Calu3 (cell line): ENCODE measurements around the gene MRPS9. TPM values are rescaled to one million over a fixed set of nuclear protein-coding genes. Genes with fewer than 3 reads are reported as not detected.

Source experiments
- BruUV-seq: library from RNA; stranded (reverse); fragments of 400-500 nt; replicated peaks from 2 replicates; lab custom pipeline; 2021; lab: Mats Ljungman, UMichigan
- CTCF ChIA-PET: fragments of 300-600 bp; sonication (Branson Sonifier 250); formaldehyde crosslinking; loops from one replicate; lab custom pipeline; 2022; ENCODE audit warnings: antibody characterized with exemption; lab: Charles Lee
- DNase-seq: peaks from one replicate; pipeline ENCODE4 v3.0.0; 2022
- H3K27ac Mint-ChIP-seq: one replicate; pipeline ENCODE4 v1.8.0; 2022; ENCODE audit warnings: mixed read lengths; ENCODE audit not compliant: unreplicated experiment
- H3K27me3 Mint-ChIP-seq: one replicate; pipeline ENCODE4 v1.8.0; 2022; ENCODE audit warnings: mixed read lengths; ENCODE audit not compliant: unreplicated experiment
- H3K36me3 Mint-ChIP-seq: one replicate; pipeline ENCODE4 v1.8.0; 2022; ENCODE audit warnings: mild to moderate bottlenecking, moderate library complexity, mixed read lengths; ENCODE audit not compliant: insufficient read depth, unreplicated experiment
- H3K4me1 Mint-ChIP-seq: one replicate; pipeline ENCODE4 v1.8.0; 2022; ENCODE audit warnings: mild to moderate bottlenecking, low read depth, mixed read lengths; ENCODE audit not compliant: unreplicated experiment
- H3K4me3 Mint-ChIP-seq: one replicate; pipeline ENCODE4 v1.8.0; 2022; ENCODE audit warnings: mild to moderate bottlenecking, low read depth, moderate library complexity, mixed read lengths; ENCODE audit not compliant: unreplicated experiment
- H3K9me3 Mint-ChIP-seq: one replicate; pipeline ENCODE4 v1.8.0; 2022; ENCODE audit warnings: low read depth, mixed read lengths; ENCODE audit not compliant: unreplicated experiment
- CTCF ChIP-seq: fragments of 200-600 bp; IDR thresholded peaks from one replicate; pipeline ENCODE4 v1.8.0; 2022; ENCODE audit warnings: antibody characterized with exemption; ENCODE audit not compliant: unreplicated experiment
- intact Hi-C: fragments of 100-400 bp; cut with micrococcal nuclease; formaldehyde crosslinking; loops from one replicate; pipeline ENCODE4 v1.10.0; 2022; ENCODE audit not compliant: unreplicated experiment
- total RNA-seq: library from RNA; stranded (reverse); gene quantifications from 2 replicates; pipeline ENCODE4 v1.2.3, GENCODE V29; 2022

Gene MRPS9
- total RNA-seq, 1 experiment from 2014 or later: 33.9 TPM

GRCh38 chr2:105117565-105117964 lies 79.7 kb downstream of the MRPS9 start:
- DNase-seq: no peak
- Mint-ChIP-seq H3K4me3 (no peak overlapping the region), H3K4me1 (no peaks in the 10 kb centered on the region), H3K9me3 (no peaks in the 10 kb centered on the region), H3K36me3 (no peaks in the 10 kb centered on the region), H3K27ac (no peak overlapping the region), H3K27me3 (no peaks in the 10 kb centered on the region)
- no peak for TF ChIP-seq CTCF
- CTCF ChIA-PET: no interaction called here
- BruUV-seq: no TSS peak
- intact Hi-C loops: loop anchor here (10.0 kb wide), 1 partner anchor 177 kb away; no protein-coding TSS in a partner anchor

GRCh38 chr2:105118960-105119359 lies 81.1 kb downstream of the MRPS9 start:
- intact Hi-C loops: loop anchor here (10.0 kb wide), 1 partner anchor 176 kb away; no protein-coding TSS in a partner anchor
- CTCF ChIA-PET: no interaction called here

GRCh38 chr2:105121434-105121833 lies 83.6 kb downstream of the MRPS9 start:
- no peak for DNase-seq
- no peak overlapping the region for H3K4me3 Mint-ChIP-seq
- CTCF ChIA-PET: no interaction called here
- H3K27me3 Mint-ChIP-seq: peaks cover 17% of the 10 kb centered on the region
- BruUV-seq: no TSS peak
- no peaks in the 10 kb centered on the region for H3K36me3 Mint-ChIP-seq
- no peaks in the 10 kb centered on the region for H3K9me3 Mint-ChIP-seq
- no peak for TF ChIP-seq CTCF
- intact Hi-C loops: no loop called here
- H3K4me1 Mint-ChIP-seq: no peaks in the 10 kb centered on the region
- H3K27ac Mint-ChIP-seq: no peak overlapping the region

More at GRCh38 chr2:105118960-105119359, 81.1 kb downstream of the MRPS9 start:
- Mint-ChIP-seq H3K36me3 (no peaks in the 10 kb centered on the region), H3K4me1 (no peaks in the 10 kb centered on the region), H3K27ac (no peak overlapping the region), H3K9me3 (no peaks in the 10 kb centered on the region), H3K4me3 (no peak overlapping the region), H3K27me3 (no peaks in the 10 kb centered on the region)
- no TSS peak for BruUV-seq
- DNase-seq: no peak
- no peak for TF ChIP-seq CTCF

- TF ChIP-seq CTCF: no peak
- intact Hi-C loops: no loop called here
- H3K4me3 Mint-ChIP-seq: no peak overlapping the region
- H3K4me1 Mint-ChIP-seq: no peaks in the 10 kb centered on the region
- no peaks in the 10 kb centered on the region for H3K9me3 Mint-ChIP-seq
- H3K27ac Mint-ChIP-seq: no peak overlapping the region
- DNase-seq: no peak
- H3K27me3 Mint-ChIP-seq: peaks cover 53% of the 10 kb centered on the region
- no TSS peak for BruUV-seq
- CTCF ChIA-PET: interaction anchor here (0.6 to 0.8 kb wide), 2 partner anchors 18 to 78 kb away, joined by 5 to 7 read pairs; no protein-coding TSS in a partner anchor
- H3K36me3 Mint-ChIP-seq: no peaks in the 10 kb centered on the region
These were observed 87.6 kb downstream of the MRPS9 start for GRCh38 chr2:105125428-105125827.
